Measurements from ENCODE around the gene AMOTL1. TPM values are rescaled to one million over a fixed set of nuclear protein-coding genes. Genes with fewer than 3 reads are reported as not detected.

The AMOTL1 gene
- total and polyA plus RNA-seq, 2 donors (not counting 3 experiments of a cell fraction or from before 2014, with no cell fraction given): 12.5 to 37.8 TPM

DNA sequence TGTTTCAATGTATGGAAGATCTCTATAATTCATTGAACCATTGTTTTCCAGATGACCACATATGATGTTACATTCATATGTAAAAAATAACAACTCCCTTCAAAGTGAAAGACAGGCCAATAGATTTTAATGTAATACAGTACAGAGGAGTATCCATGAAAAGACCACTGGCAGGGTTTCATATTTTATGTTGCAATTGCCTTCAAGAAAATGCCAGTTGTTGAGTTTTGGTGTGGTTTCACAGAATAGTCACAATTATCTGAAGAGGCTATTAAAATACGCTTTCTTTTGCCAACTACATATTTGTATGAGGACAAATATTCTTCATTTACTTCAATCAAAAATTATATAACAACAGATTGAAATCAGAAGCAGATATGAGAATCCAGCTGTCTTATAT lies 14.3 kb downstream of the AMOTL1 start:
- no peaks in the 10 kb centered on the region for H3K27me3 ChIP-seq (ENCODE audit: control insufficient read depth in 2 of 2, insufficient read depth in 2 of 2, low read length in 2 of 2)
- H3K9me3 ChIP-seq (replicated peaks; ENCODE audit: control insufficient read depth, insufficient read depth, low read length): no peaks in the 10 kb centered on the region
- peaks cover 27% of the 10 kb centered on the region for H3K4me1 ChIP-seq (ENCODE audit: control insufficient read depth, extremely low read depth, insufficient read depth, low read length)
- H3K27ac ChIP-seq (ENCODE audit: insufficient read depth, low read depth, low read length): no peak overlapping the region
- H3K79me2 ChIP-seq (ENCODE audit: control insufficient read depth, insufficient read depth, low read length): peaks cover 81% of the 10 kb centered on the region
- H3K4me2 ChIP-seq (ENCODE audit: insufficient read depth, low read length): no peak overlapping the region
- DNase-seq (ENCODE audit: low read depth, low spot score) (no peak), FAIRE-seq (no peak)
- POLR2A ChIA-PET: no interaction called here
- CTCF ChIA-PET: no interaction called here
- TF ChIP-seq GATA2 (IDR thresholded peaks at IDR 0.05; ENCODE audit: insufficient read depth, insufficient read length, low read depth, low read length) (no peak), EZH2 (IDR thresholded peaks at IDR 0.05; ENCODE audit: borderline replicate concordance, low read depth, low read length, severe bottlenecking) (no peak), MYC (IDR thresholded peaks at IDR 0.05; ENCODE audit: low read depth, low read length) (no peak), FOS (IDR thresholded peaks at IDR 0.05; ENCODE audit: borderline replicate concordance, insufficient read depth, low read length) (no peak), JUN (IDR thresholded peaks at IDR 0.05; ENCODE audit: borderline replicate concordance, insufficient read depth, insufficient read length, low read depth) (no peak), POLR2A (IDR thresholded peaks at IDR 0.05; ENCODE audit: low read depth, low read length) (no peak), POLR2AphosphoS5 (IDR thresholded peaks at IDR 0.05; ENCODE audit: insufficient read depth, low read depth, low read length) (no peak)
- TF ChIP-seq, protein P1, sequence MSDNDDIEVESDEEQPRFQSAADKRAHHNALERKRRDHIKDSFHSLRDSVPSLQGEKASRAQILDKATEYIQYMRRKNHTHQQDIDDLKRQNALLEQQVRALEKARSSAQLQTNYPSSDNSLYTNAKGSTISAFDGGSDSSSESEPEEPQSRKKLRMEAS (IDR thresholded peaks at IDR 0.05; ENCODE audit: insufficient read depth, insufficient read length): no peak
- H4K20me1 ChIP-seq (replicated peaks; ENCODE audit: control insufficient read depth, extremely low read depth, insufficient read depth, low read length): no peaks in the 10 kb centered on the region
- no peaks in the 10 kb centered on the region for H3K9me1 ChIP-seq (replicated peaks; ENCODE audit: control insufficient read depth, extremely low read depth, insufficient read depth, low read length)
- H3K36me3 ChIP-seq (ENCODE audit: control insufficient read depth in 2 of 2, extremely low read depth in 1 of 2, insufficient read depth in 2 of 2, low read length in 2 of 2): no peaks in the 10 kb centered on the region
- H2AFZ ChIP-seq (ENCODE audit: low read depth, low read length): no peak overlapping the region
- H3K4me3 ChIP-seq (replicated peaks in 1 of 3; ENCODE audit: insufficient read depth in 1 of 3, low read depth in 1 of 3, low read length in 3 of 3): no peak overlapping the region
- dilution Hi-C loops (cut with MboI; ENCODE audit: extremely low pct_ligation_motif_present, low sequenced_read_pairs): no loop called here
- no peak overlapping the region for H3K9ac ChIP-seq (replicated peaks; ENCODE audit: extremely low read depth, insufficient read depth, low read length)
- no TSS peak for BruUV-seq (replicated peaks)
- intact Hi-C loops (cut with micrococcal nuclease): no loop called here

DNA sequence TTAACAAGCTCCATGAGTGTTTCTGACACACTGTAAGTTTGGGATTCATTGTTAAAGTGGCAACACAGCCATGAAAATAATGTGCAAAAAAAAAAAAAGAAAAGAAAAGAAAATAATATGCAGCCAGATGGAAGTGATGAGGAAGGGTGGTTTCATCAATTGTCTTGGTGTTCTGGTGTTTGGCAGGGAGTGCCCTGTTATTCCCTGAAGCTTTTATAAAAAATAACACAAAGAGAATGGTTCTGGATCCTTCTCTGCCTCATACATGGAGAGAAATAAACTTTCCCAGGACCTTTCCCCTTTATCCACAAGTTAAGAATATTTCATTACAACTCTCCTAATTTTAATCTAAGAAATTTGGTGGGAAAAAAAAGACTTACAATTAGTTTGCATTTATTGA lies 16.7 kb downstream of the AMOTL1 start:
- no peak for DNase-seq (ENCODE audit: low read depth, low spot score)
- BruUV-seq (replicated peaks): no TSS peak

More for the DNA sequence above, 16.7 kb downstream of the AMOTL1 start:
- Histone ChIP-seq H3K4me1 (ENCODE audit: control insufficient read depth, extremely low read depth, insufficient read depth, low read length) (peaks cover 34% of the 10 kb centered on the region), H3K36me3 (ENCODE audit: control insufficient read depth in 2 of 2, extremely low read depth in 1 of 2, insufficient read depth in 2 of 2, low read length in 2 of 2) (no peaks in the 10 kb centered on the region), H4K20me1 (replicated peaks; ENCODE audit: control insufficient read depth, extremely low read depth, insufficient read depth, low read length) (no peaks in the 10 kb centered on the region), H3K27me3 (ENCODE audit: control insufficient read depth in 2 of 2, insufficient read depth in 2 of 2, low read length in 2 of 2) (no peaks in the 10 kb centered on the region), H2AFZ (ENCODE audit: low read depth, low read length) (no peak overlapping the region), H3K27ac (ENCODE audit: insufficient read depth, low read depth, low read length) (no peak overlapping the region), H3K4me3 (replicated peaks in 1 of 3; ENCODE audit: insufficient read depth in 1 of 3, low read depth in 1 of 3, low read length in 3 of 3) (no peak overlapping the region), H3K9me1 (replicated peaks; ENCODE audit: control insufficient read depth, extremely low read depth, insufficient read depth, low read length) (no peaks in the 10 kb centered on the region), H3K4me2 (ENCODE audit: insufficient read depth, low read length) (no peak overlapping the region), H3K9ac (replicated peaks; ENCODE audit: extremely low read depth, insufficient read depth, low read length) (no peak overlapping the region), H3K9me3 (replicated peaks; ENCODE audit: control insufficient read depth, insufficient read depth, low read length) (no peaks in the 10 kb centered on the region), H3K79me2 (ENCODE audit: control insufficient read depth, insufficient read depth, low read length) (peaks cover 79% of the 10 kb centered on the region)
- CTCF ChIA-PET: interaction anchor here (0.6 to 3.6 kb wide), 15 partner anchors 8 to 184 kb away, joined by 3 to 27 read pairs (median 4); partner anchors contain the start of gene AMOTL1
- POLR2A ChIA-PET: no interaction called here
- TF ChIP-seq, protein P2, sequence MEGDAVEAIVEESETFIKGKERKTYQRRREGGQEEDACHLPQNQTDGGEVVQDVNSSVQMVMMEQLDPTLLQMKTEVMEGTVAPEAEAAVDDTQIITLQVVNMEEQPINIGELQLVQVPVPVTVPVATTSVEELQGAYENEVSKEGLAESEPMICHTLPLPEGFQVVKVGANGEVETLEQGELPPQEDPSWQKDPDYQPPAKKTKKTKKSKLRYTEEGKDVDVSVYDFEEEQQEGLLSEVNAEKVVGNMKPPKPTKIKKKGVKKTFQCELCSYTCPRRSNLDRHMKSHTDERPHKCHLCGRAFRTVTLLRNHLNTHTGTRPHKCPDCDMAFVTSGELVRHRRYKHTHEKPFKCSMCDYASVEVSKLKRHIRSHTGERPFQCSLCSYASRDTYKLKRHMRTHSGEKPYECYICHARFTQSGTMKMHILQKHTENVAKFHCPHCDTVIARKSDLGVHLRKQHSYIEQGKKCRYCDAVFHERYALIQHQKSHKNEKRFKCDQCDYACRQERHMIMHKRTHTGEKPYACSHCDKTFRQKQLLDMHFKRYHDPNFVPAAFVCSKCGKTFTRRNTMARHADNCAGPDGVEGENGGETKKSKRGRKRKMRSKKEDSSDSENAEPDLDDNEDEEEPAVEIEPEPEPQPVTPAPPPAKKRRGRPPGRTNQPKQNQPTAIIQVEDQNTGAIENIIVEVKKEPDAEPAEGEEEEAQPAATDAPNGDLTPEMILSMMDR (IDR thresholded peaks at IDR 0.05; ENCODE audit: extremely low read depth in 1 of 2, insufficient read depth in 1 of 2, low read depth in 1 of 2, low read length in 2 of 2): no peak
- TF ChIP-seq, protein P1 (IDR thresholded peaks at IDR 0.05; ENCODE audit: insufficient read depth, insufficient read length): no peak
- TF ChIP-seq EZH2 (IDR thresholded peaks at IDR 0.05; ENCODE audit: borderline replicate concordance, low read depth, low read length, severe bottlenecking): no peak
- no peak for TF ChIP-seq GATA2 (IDR thresholded peaks at IDR 0.05; ENCODE audit: insufficient read depth, insufficient read length, low read depth, low read length)
- no peak for TF ChIP-seq JUN (IDR thresholded peaks at IDR 0.05; ENCODE audit: borderline replicate concordance, insufficient read depth, insufficient read length, low read depth)
- no peak for TF ChIP-seq POLR2AphosphoS5 (IDR thresholded peaks at IDR 0.05; ENCODE audit: insufficient read depth, low read depth, low read length)
- no peak for TF ChIP-seq FOS (IDR thresholded peaks at IDR 0.05; ENCODE audit: borderline replicate concordance, insufficient read depth, low read length)
- TF ChIP-seq MYC (IDR thresholded peaks at IDR 0.05; ENCODE audit: low read depth, low read length): no peak
- TF ChIP-seq POLR2A (IDR thresholded peaks at IDR 0.05; ENCODE audit: low read depth, low read length): no peak
- no peak for FAIRE-seq
- intact Hi-C loops (cut with micrococcal nuclease) (loop anchor here (1.0 kb wide), 1 partner anchor 9 kb away; no protein-coding TSS in a partner anchor), dilution Hi-C loops (cut with MboI; ENCODE audit: extremely low pct_ligation_motif_present, low sequenced_read_pairs) (no loop called here)

All from endothelial cell of umbilical vein (primary cell).